ENCODE measurements around the gene PRRT1B. TPM values are rescaled to one million over a fixed set of nuclear protein-coding genes. Genes with fewer than 3 reads are reported as not detected.

The PRRT1B gene
- total and polyA plus RNA-seq, 2 donors (not counting 1 experiment from before 2014, with no cell fraction given) = not detected

GRCh38 chr9:131518553-131518952, 26.8 kb upstream of the PRRT1B start:
- Histone ChIP-seq H3K79me2 (ENCODE audit: control insufficient read depth, insufficient read depth, low read length) (no peaks in the 10 kb centered on the region), H3K27me3 (ENCODE audit: control insufficient read depth, insufficient read depth, low read length) (no peaks in the 10 kb centered on the region), H3K9ac (ENCODE audit: insufficient read depth, low read length) (no peak overlapping the region), H3K4me1 (ENCODE audit: control insufficient read depth, extremely low read depth, insufficient read depth, low read length) (no peaks in the 10 kb centered on the region), H2AFZ (ENCODE audit: low read length) (no peak overlapping the region), H3K4me3 (replicated peaks in 1 of 4; ENCODE audit: control extremely low read depth in 1 of 4, insufficient read depth in 1 of 4, low read depth in 3 of 4, low read length in 4 of 4) (no peak overlapping the region), H3K36me3 (ENCODE audit: control insufficient read depth, insufficient read depth, low read length) (peaks cover 36% of the 10 kb centered on the region), H4K20me1 (ENCODE audit: control insufficient read depth, extremely low read depth, insufficient read depth, low read length) (no peaks in the 10 kb centered on the region), H3K27ac (ENCODE audit: insufficient read depth, low read length) (no peak overlapping the region), H3K9me3 (ENCODE audit: control insufficient read depth, insufficient read depth, low read depth, low read length) (no peaks in the 10 kb centered on the region), H3K4me2 (ENCODE audit: extremely low read depth, insufficient read depth, low read length) (no peak overlapping the region)
- no peak for DNase-seq (ENCODE audit: low read depth in 2 of 2)
- TF ChIP-seq EZH2 (IDR thresholded peaks at IDR 0.05; ENCODE audit: low read length, missing control alignments) (no peak), CTCF (conservative IDR thresholded peaks at IDR 0.05 in 1 of 2, IDR thresholded peaks at IDR 0.05 in 1 of 2; ENCODE audit: low read depth in 1 of 2, low read length in 2 of 2) (no peak)

- no peaks in the 10 kb centered on the region for H4K20me1 ChIP-seq (ENCODE audit: control insufficient read depth, extremely low read depth, insufficient read depth, low read length)
- H3K4me2 ChIP-seq (ENCODE audit: extremely low read depth, insufficient read depth, low read length) = no peak overlapping the region
- H3K4me3 ChIP-seq (replicated peaks in 1 of 4; ENCODE audit: control extremely low read depth in 1 of 4, insufficient read depth in 1 of 4, low read depth in 3 of 4, low read length in 4 of 4) = no peak overlapping the region
- DNase-seq (ENCODE audit: low read depth in 2 of 2) = no peak
- no peaks in the 10 kb centered on the region for H3K79me2 ChIP-seq (ENCODE audit: control insufficient read depth, insufficient read depth, low read length)
- H2AFZ ChIP-seq (ENCODE audit: low read length) = no peak overlapping the region
- no peak overlapping the region for H3K27ac ChIP-seq (ENCODE audit: insufficient read depth, low read length)
- H3K9me3 ChIP-seq (ENCODE audit: control insufficient read depth, insufficient read depth, low read depth, low read length) = no peaks in the 10 kb centered on the region
- TF ChIP-seq CTCF (conservative IDR thresholded peaks at IDR 0.05 in 1 of 2, IDR thresholded peaks at IDR 0.05 in 1 of 2; ENCODE audit: low read depth in 1 of 2, low read length in 2 of 2) = no peak
- no peak for TF ChIP-seq EZH2 (IDR thresholded peaks at IDR 0.05; ENCODE audit: low read length, missing control alignments)
- no peak overlapping the region for H3K9ac ChIP-seq (ENCODE audit: insufficient read depth, low read length)
- no peaks in the 10 kb centered on the region for H3K4me1 ChIP-seq (ENCODE audit: control insufficient read depth, extremely low read depth, insufficient read depth, low read length)
- H3K36me3 ChIP-seq (ENCODE audit: control insufficient read depth, insufficient read depth, low read length) = peaks cover 42% of the 10 kb centered on the region
- no peaks in the 10 kb centered on the region for H3K27me3 ChIP-seq (ENCODE audit: control insufficient read depth, insufficient read depth, low read length)
Observed at GRCh38 chr9:131520503-131520902, 24.8 kb upstream of the PRRT1B start.

GRCh38 chr9:131521203-131521602, 24.1 kb upstream of the PRRT1B start:
- no peaks in the 10 kb centered on the region for H3K4me1 ChIP-seq (ENCODE audit: control insufficient read depth, extremely low read depth, insufficient read depth, low read length)
- H3K27ac ChIP-seq (ENCODE audit: insufficient read depth, low read length) = no peak overlapping the region
- no peaks in the 10 kb centered on the region for H3K9me3 ChIP-seq (ENCODE audit: control insufficient read depth, insufficient read depth, low read depth, low read length)
- no peak for DNase-seq (ENCODE audit: low read depth in 2 of 2)
- H3K9ac ChIP-seq (ENCODE audit: insufficient read depth, low read length) = no peak overlapping the region
- H3K27me3 ChIP-seq (ENCODE audit: control insufficient read depth, insufficient read depth, low read length) = no peaks in the 10 kb centered on the region
- H3K36me3 ChIP-seq (ENCODE audit: control insufficient read depth, insufficient read depth, low read length) = peaks cover 38% of the 10 kb centered on the region
- no peak overlapping the region for H3K4me2 ChIP-seq (ENCODE audit: extremely low read depth, insufficient read depth, low read length)
- H2AFZ ChIP-seq (ENCODE audit: low read length) = no peak overlapping the region
- TF ChIP-seq EZH2 (IDR thresholded peaks at IDR 0.05; ENCODE audit: low read length, missing control alignments) = no peak
- no peak for TF ChIP-seq CTCF (conservative IDR thresholded peaks at IDR 0.05 in 1 of 2, IDR thresholded peaks at IDR 0.05 in 1 of 2; ENCODE audit: low read depth in 1 of 2, low read length in 2 of 2)
- no peak overlapping the region for H3K4me3 ChIP-seq (replicated peaks in 1 of 4; ENCODE audit: control extremely low read depth in 1 of 4, insufficient read depth in 1 of 4, low read depth in 3 of 4, low read length in 4 of 4)
- H4K20me1 ChIP-seq (ENCODE audit: control insufficient read depth, extremely low read depth, insufficient read depth, low read length) = no peaks in the 10 kb centered on the region
- H3K79me2 ChIP-seq (ENCODE audit: control insufficient read depth, insufficient read depth, low read length) = no peaks in the 10 kb centered on the region

Data from fibroblast of lung (primary cell).